ENCODE results near the gene LTB4R. TPM values are rescaled to one million over a fixed set of nuclear protein-coding genes. Genes with fewer than 3 reads are reported as not detected.

Gene LTB4R, protein sequence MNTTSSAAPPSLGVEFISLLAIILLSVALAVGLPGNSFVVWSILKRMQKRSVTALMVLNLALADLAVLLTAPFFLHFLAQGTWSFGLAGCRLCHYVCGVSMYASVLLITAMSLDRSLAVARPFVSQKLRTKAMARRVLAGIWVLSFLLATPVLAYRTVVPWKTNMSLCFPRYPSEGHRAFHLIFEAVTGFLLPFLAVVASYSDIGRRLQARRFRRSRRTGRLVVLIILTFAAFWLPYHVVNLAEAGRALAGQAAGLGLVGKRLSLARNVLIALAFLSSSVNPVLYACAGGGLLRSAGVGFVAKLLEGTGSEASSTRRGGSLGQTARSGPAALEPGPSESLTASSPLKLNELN
- polyA plus RNA-seq (ENCODE audit: insufficient read length in 3 of 3) = 1 to 10 TPM; 2.4 to 2.9 (median 2.9) TPM

DNA sequence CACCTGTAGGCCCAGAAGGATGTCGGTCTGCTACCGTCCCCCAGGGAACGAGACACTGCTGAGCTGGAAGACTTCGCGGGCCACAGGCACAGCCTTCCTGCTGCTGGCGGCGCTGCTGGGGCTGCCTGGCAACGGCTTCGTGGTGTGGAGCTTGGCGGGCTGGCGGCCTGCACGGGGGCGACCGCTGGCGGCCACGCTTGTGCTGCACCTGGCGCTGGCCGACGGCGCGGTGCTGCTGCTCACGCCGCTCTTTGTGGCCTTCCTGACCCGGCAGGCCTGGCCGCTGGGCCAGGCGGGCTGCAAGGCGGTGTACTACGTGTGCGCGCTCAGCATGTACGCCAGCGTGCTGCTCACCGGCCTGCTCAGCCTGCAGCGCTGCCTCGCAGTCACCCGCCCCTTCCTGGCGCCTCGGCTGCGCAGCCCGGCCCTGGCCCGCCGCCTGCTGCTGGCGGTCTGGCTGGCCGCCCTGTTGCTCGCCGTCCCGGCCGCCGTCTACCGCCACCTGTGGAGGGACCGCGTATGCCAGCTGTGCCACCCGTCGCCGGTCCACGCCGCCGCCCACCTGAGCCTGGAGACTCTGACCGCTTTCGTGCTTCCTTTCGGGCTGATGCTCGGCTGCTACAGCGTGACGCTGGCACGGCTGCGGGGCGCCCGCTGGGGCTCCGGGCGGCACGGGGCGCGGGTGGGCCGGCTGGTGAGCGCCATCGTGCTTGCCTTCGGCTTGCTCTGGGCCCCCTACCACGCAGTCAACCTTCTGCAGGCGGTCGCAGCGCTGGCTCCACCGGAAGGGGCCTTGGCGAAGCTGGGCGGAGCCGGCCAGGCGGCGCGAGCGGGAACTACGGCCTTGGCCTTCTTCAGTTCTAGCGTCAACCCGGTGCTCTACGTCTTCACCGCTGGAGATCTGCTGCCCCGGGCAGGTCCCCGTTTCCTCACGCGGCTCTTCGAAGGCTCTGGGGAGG, at the start of gene LTB4R:
TSS of gene LTB4R (plus strand) at position 857 of the 959 bp plus-strand sequence. CDS start 4,150 bp downstream, outside the sequence.
- no peak for DNase-seq (ENCODE audit: low read depth in 3 of 3, low spot score in 2 of 3)

DNA sequence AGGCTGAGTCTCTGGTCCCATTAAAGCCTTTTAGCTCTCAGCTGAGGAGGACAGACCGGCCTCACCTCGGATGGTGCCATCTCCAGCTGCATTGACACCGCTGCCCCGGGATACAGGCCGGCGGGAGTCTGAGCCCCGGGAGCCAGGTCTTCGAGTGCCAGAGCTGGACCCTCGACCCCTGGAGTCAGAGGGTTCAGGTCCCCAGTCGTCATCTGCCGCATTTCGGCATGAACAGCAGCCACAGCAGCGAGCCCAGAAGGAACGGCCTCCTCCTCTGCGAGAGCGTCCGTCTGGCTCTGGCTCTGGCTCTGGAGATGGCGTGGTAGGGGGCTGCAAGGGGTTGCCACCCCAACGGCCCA, 49.4 kb upstream of the LTB4R start:
- no peak for DNase-seq (ENCODE audit: low read depth in 3 of 3, low spot score in 2 of 3)

DNA sequence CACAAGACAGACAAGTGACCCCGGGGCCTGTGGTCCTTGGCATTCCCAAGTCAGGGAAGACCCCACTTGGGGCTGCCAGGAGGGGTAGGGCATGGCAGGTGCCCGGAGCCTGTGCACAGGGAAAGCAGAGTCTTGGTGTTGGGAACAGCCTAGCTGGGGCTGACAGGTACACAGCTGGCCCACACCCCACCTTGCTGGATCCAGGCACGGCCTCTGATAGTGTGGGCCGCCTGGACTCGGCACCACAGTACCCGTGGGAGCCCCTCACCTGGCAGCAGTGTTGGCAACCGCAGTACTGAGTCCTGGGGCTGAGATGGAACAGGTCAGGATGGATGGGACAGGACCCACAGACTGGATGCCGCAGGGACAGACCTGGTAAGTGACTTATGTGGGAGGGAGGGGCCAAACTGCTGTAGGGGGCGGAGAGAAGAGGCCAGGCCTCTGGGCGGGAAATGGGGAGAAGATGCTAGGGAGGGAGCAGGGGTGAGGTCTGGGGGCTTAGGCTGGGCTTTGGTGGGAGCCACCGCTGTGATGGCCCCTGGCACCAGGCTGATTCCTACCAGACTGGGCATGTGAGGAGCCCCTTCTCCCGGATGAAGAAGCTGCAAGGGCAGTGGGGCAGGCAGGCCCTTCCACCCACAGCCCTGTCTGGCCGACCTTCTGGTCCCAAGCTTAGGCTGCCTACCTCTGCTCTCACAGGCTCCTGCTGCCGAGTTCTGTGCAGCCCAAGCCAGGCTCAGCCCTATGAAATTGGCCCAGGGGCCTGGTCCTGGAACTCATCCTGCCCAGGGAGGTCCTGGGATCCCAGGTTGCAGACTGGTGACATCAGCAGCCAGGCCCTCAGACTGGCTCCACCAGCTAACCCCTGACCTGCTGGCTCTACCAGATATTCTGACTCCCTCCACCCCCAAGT, 48.2 kb upstream of the LTB4R start, which contains the start of gene TGM1:
TSS of gene TGM1 (minus strand) at position 357 of the 913 bp plus-strand sequence. CDS start 825 bp downstream, outside the sequence.
- DNase-seq (ENCODE audit: low read depth in 3 of 3, low spot score in 2 of 3) = no peak

DNA sequence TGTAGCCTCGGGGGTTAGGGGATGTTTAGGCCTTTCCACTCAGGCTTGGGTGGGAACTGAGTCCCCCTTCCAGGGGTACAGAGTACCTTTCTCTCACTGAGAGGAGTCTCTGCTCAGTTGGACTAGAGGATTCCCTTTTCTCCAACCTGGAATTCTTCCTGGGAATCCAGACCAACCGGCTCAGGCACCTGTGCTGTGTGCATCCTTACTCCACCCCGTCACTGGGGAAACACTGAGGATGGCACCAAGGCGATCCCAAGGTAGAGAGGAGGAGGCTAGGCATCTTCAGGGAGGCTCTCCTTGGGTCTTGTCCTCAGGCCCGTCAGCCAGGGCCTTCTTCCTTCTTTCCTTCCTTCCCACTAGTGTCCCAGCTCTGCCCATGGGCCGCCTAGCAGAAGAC, 47.5 kb upstream of the LTB4R start:
- no peak for DNase-seq (ENCODE audit: low read depth in 3 of 3, low spot score in 2 of 3)

DNA sequence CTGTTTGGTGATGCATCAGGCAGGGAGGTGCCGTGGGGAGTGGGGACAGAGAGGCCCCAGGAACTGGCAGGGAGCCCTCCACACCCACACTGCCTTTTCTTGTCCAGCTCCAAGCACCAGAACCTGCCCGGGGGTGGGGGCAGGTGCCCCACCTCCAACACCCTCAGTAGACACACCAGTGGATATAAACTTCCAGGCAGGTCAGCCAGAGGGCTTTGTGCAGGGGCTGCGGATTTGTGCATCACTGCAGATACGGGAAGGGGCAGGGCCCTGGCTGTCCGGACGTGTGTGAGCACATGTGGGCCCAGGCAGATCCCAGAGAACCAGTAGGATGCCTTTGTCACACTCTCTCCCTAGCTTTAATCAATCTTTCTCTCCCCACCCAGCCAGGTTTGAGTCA, 47.0 kb upstream of the LTB4R start:
- no peak for DNase-seq (ENCODE audit: low read depth in 3 of 3, low spot score in 2 of 3)

DNA sequence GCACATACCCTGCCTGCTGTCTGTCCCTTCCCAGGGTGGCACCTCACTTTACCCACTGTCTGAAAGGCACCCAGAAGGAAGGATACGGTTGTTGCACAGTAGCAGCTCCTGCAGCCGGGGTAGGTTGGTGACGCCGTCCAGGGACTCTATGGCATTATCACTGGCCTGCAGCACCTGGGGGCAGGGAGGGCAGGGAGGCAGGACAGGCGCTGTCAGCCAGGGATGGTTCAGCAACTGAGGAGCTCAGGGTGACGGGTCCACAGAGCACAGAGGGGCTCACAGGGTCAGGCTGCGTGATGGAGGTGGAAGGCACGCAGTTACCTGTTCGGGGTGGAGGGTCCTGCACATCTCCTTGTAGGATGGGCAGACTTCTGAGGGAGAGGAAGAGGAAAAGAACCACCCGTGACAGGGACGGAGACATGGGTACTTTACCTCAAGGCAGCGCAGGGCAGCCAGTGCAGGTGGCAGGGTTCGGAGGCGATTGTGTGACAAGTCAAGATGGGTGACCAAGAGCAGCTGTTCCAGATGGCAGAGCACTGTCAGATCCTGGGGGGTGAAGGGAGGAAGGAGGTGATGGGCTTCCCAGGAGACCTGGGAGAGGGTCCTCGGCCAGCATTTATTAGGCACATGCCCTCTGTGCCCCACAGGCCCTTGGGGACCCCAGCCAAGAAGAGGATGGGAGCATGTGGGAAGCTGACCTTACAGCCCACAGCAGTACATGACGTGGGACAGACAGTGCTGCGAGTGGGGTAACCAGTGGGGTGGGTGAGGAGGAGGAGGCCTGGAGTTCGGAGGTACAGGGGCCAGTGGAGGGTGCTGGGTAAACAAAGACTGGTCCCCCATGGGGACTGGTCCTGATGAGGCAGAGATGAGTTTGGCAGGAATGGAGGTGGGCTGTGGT, 44.7 kb upstream of the LTB4R start:
- DNase-seq (ENCODE audit: low read depth in 3 of 3, low spot score in 2 of 3) = no peak

DNA sequence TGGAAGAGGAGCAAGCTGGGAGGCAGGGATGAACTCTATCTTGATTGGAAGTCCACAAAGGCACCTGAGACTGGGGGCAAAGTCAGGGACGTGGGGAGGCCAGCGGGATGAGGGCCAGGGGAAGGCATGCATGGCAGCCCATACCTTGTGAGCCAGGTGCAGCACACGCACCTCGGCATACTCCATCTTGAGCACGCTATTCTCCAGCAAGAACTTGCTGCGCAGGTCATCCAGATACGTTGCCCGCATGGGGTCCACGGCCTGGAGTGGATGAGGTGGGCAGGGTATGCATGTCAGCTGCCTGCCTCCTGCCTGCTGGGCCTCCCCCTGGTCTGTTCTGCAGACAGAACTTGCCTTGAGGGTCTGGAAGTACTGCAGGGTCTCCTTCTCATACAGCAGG, 43.8 kb upstream of the LTB4R start:
- DNase-seq (ENCODE audit: low read depth in 3 of 3, low spot score in 2 of 3) = no peak

DNA sequence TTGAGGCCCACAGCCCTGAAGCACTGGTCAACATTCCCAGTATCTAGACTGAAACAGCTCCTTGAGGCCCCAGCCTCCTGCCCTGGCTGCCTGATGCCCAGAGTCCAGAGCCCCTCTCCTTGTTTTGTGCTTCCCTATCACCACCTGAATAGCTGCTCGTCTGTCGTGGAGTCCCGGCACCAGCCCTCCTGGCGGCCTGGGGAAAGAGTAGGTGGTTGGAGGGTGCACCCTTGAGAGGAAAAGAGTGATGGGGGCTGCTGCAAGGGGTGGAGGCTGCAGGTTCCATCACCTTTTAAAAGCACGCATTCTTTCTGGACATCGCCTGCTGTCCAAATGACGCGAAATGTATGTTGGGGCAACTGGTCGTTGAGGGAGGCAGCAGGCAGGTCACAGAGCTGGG, 43.1 kb upstream of the LTB4R start:
- DNase-seq (ENCODE audit: low read depth in 3 of 3, low spot score in 2 of 3) = no peak

DNA sequence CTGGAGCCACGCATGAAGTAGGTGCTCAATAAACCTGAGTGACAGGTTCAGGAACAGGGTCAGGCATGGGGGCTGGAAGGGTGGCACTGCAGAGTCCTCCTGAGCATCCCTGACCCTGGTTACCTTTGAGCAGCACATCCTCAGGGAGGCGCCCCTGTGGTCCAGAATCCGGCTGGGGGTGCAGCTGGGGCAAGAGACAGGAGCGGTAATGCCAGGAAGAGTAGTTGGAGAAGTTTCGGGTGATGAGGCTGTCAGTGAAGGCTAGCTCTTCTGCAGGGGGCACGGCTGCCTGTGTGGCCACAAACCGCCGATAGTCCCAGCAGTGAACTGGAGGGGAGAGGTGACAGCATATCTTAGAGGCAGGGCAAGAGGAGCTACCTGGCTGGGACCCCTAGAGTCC, 41.9 kb upstream of the LTB4R start:
- DNase-seq (ENCODE audit: low read depth in 3 of 3, low spot score in 2 of 3) = no peak

DNA sequence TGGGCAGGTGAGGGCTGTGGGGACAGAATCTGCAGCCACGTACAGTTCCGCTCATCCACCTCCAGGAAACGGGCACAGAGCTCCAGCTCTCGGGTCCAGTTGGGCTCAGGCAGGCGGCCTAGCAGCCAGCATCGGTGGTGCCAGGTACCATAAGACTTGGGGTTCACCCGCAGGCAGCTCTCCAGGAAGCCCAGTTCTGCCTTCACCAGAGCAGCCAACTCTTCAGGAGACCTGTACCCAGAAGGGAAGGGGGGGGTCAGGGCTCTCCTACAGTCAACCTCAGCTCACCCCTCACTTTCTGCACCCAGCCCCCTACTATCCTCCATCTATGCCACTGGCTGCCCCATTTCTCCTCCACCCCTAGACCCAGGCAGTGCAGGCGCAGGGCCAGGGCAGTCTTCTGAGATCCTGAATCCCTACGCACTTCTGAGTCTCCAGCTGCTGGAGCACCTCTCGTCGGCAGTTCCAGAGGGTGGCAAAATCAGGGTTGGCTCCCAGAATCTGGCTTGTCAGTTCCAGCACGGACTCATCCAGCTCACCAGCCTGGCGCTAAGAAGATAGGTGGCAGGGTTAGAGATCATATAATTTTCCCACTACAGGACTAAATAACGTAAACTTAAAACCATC, 41.3 kb upstream of the LTB4R start:
- no peak for DNase-seq (ENCODE audit: low read depth in 3 of 3, low spot score in 2 of 3)

DNA sequence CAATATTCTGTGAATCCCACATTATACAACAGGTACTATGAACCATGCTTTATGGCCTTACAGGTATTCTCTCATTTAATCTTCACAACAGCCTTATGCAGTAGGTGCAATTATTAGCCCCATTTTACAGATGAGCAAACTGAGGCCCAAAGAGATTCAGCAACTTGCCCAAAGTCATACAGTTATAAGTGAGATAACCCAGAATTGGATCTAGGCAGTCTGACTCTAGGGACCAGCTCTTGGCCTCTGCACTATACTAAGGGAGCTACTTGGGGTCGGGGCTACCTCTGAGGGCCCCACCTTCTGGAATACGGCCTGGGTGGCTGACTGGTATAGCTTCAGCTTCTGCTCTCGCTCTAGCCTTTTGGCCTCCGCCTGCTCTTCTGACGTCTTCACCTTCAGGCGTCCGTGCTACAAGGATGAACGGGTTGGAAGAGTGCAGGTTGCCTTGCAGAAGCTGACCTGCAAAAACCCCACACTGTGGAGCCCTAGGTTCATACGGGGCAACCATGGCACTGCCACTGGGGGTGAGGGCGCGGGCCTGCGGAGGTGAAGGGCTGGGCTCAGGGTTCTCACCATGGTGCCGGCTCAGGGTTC, 40.7 kb upstream of the LTB4R start:
- DNase-seq (ENCODE audit: low read depth in 3 of 3, low spot score in 2 of 3) = no peak

DNA sequence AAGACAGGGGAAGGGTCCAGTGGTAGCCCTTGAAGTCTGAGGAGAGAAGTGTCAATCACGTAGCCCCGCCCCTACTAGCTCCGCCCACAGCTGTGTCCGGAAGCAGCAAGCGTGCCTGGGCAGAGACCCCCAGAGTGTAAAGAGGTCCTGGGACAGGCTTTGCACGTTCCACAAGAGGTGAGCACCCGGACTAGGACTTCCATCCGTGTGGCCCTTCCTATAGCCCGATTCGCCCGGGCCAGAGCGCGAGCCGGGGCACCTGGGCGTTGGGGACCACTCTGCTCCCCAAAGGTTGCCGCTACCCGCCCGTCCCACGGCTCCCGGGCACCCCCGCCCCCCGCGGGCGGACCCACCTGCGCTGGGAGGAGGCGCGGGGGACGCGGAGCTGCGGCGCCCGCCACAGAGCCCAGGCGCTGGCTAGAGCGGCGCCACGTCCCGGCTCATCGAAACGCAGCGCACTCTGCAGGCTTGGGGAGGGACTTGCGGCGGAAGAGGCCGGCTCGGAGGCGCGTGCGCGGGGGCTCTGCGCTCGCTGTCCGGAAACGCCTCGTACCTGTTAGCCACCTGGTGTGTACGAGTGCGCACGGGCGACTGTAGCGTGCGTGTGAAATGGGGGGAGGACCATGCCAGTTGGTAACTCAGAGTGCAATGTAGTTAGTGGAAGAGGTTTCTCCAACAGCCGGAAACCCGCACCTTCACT, 40.0 kb upstream of the LTB4R start, which contains the start of gene RABGGTA:
TSS of gene RABGGTA (minus strand) at position 464 of the 700 bp plus-strand sequence. CDS start 482 bp downstream, outside the sequence.
- DNase-seq (ENCODE audit: low read depth in 3 of 3, low spot score in 2 of 3) = peak; percentile 71 to 76 (median 74)

DNA sequence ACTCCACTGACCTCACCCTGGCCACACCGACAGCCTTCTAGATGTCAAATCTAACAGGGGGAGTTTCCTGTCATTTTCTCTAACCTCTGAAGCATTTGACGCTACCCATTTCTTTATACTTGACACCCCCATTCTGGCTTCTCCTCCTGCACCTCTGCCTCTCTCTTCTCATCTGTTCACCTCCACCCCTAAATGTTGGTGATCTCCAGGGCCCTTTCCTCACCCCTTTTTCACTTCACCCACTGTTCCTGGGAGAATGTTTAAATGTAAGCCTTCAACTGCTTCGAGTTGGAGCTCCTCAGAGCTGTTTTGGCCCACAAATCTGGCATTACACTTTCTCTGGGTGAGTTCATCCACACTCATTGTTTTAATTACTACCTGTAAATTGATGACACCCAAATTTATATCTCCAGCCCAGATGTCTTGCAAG, 39.5 kb upstream of the LTB4R start:
- no peak for DNase-seq (ENCODE audit: low read depth in 3 of 3, low spot score in 2 of 3)

DNA sequence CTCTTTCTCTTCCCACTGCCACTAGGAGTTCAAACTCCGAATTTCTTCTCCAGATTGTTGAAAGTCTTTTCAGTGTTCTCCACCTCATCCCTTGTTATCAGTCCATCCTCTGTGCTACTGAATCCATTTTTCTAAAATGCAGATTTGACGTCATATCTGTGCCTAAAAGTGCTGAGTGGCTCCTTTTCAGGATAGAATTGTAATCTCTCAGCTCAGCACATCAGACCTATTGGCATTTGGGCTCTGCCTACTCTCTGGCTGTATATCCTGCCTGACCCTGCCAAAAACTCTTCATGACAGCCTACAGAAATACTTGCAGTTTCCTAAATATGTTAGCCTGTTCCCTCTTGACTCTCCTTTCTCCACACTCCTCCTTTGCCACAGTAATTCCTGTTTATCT, 38.8 kb upstream of the LTB4R start:
- DNase-seq (ENCODE audit: low read depth in 3 of 3, low spot score in 2 of 3) = no peak

DNA sequence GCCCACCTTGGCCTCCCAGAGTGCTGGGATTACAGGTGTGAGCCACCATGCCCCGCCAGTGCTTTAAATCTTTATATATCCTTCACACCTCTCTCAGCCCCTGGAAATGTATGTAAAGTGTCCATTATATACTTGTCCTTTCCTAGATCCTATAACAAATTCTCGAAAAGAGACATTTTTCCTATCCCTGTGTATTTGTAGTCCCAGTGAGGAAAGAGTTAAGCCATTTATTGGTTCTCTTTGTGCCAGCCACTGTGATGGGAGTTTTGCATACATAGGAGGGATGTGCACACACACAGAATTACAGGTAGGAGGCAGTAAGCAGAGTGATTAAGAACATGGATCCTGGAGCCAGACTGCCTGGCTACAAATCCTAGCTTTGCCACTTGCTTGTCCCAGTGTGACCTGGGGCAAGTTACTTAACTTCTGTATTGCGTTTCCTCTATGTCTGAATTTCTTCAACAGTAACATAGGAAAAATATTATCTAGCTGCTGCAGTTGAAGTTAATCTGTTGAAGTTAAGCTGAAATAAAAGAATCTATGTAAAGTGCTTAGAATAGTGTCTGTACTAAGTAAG, 37.8 kb upstream of the LTB4R start:
- DNase-seq (ENCODE audit: low read depth in 3 of 3, low spot score in 2 of 3) = no peak

DNA sequence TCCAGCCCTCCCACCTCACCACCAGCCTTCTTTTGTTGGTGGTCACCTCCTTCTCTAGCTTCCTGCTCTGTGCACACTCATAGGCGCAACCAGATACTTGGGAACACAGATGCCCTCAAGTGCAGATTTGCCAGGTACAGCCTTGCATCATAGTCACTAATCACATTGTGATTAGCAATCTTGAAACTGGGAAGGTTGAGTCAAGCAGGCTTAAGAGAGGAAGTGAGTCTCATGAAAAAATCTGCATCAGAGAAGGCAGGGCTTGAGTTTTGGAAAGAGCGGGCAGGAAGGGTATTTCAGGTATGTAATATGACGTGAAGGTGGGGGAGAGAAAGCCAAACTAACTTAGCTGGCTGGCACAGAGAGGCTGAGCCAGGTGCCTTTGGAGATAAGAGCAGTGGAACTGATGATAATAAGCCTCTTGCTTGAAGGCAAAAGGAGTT, 37.2 kb upstream of the LTB4R start:
- DNase-seq (ENCODE audit: low read depth in 3 of 3, low spot score in 2 of 3) = no peak

DNA sequence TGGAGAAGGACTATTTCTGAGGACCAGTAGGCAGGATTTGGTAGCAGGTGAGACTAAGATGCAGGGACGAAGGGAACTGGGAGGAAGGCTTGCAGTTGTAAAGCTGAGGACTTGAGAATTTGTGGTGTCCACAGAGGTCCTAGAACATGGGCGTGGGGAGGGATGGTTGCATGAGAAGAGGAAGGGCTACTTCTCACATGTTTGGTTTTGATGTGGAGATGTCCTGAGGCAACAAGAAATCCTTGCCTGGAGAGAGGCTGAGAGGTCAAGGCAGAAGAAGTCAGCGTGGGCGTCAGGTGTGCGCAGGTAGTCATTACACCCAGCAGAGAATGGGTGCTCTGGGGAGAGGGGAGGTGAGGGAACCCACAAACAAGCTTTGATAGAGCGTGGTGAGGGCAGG, 34.2 kb upstream of the LTB4R start:
- no peak for DNase-seq (ENCODE audit: low read depth in 3 of 3, low spot score in 2 of 3)

Measured in right renal cortex interstitium (tissue), 3 donors.